CD4-positive, alpha-beta T cell treated with Interleukin-21 for 1 hour (primary cell): ENCODE results near the gene ZNF575.

Source experiments
- DNase-seq: peaks from one replicate; pipeline ENCODE4 v3.0.0-alpha.2; 2020

The ZNF575 gene

DNA sequence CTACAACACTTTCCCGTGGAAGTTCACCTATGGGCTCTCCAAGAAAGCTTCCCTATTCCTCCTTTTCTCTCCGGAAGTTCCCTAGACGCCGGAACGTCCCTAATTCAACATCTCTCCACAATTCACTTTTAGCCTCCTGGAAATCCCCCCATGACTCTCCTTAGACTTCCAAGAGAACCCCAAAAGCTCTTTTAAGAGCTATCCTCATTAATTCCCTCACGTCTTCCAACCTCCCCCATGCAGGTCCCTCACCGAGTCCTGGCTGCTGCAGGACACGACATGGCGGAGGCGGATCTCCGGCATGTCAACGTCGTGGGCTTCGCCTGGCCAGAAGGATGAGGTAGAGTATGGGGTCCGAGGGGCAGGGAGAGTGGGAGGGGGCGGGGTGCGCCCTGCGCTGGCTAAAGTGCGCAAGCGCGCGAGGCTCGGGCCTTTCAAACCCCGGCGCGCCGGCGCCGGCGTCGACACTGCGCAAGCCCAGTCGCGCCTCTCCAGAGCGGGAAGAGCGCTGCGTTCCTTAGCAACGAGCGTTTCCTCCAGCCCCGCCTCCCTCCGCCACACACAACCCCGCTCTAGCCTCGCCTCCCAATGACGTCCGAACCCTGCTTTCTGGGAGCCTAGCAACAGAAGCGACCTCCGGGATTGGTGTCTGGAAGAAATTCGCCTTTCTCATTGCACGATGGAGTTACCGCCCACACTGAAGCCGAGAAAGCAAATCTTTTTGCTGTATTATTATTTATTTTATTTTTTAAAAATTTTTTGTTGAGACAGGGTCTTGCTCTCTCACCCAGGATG is 42.4 kb downstream of the ZNF575 start, which contains the start of the genes PINLYP and XRCC1:
Gene PINLYP (plus strand): TSS at position 646 of the 795 bp plus-strand sequence. CDS start 1,391 bp downstream, outside the sequence.
Gene XRCC1 (minus strand): TSS at position 372 of the 795 bp plus-strand sequence. CDS start 69 bp downstream, at position 303.
- DNase-seq: peak; percentile 98

- DNase-seq: no peak
These were observed 43.2 kb downstream of the ZNF575 start for GRCh38 chr19:43575955-43576878.

- no peak for DNase-seq
These were observed 45.8 kb downstream of the ZNF575 start for GRCh38 chr19:43578787-43579186.

DNA sequence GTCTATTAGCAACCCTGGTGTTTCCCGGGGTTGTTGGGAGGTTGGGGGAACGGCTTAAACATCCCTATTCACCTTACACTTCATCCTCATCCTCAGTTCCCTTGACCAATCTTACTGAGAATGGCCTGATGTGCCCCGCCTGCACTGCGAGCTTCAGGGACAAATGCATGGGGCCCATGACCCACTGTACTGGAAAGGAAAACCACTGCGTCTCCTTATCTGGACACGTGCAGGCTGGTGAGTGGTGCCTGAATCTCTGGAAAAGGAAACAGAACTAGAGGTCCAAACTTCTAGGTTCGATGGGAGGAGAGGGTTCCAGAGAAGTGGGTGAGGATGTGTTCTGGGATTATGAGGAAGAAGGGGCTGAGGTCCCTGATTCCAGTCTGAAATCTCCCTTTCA is 48.5 kb downstream of the ZNF575 start:
- no peak for DNase-seq

DNA sequence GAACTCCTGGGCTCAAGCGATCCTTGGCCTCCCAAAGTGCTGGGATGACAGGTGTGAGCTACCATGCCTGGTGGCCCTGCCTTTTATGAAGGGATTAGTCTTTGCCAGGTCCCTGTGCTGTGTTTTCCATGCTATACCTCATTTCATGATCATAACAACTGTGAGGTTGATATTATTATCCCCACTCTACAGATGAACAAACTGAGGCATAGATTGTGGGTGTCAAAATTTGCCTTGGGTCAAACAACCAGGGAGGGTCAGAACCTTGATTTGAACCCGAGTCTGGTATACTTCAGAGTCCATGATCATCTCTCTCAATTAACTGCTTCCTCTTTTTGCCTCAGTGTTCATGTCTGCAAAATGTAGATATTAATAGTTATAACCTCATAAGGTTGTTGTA is 49.5 kb downstream of the ZNF575 start:
- no peak for DNase-seq

GRCh38 chr19:43584484-43584883 is 51.5 kb downstream of the ZNF575 start:
- DNase-seq: no peak
